K562 (cell line): Measurements from ENCODE around the gene GDF11. TPM values are rescaled to one million over a fixed set of nuclear protein-coding genes. Genes with fewer than 3 reads are reported as not detected.
A peak's percentile ranks its signal among the peaks of the same experiment; 100 is the strongest.

Experiments used
- ARID1B ChIP-seq: fragments of 450-650 bp; IDR thresholded peaks from 2 replicates; pipeline ENCODE4 v1.6.1; 2016; ENCODE audit warnings: antibody characterized with exemption, mild to moderate bottlenecking, inconsistent platforms
- ATF7 ChIP-seq: fragments of 450-650 bp; IDR thresholded peaks from 2 replicates; pipeline ENCODE4 v1.7.1; 2014; ENCODE audit warnings: mild to moderate bottlenecking, moderate library complexity
- BHLHE40 ChIP-seq: IDR thresholded peaks from 2 replicates; pipeline ENCODE4 v1.6.1; 2011; ENCODE audit warnings: low read length, improper control_type of control experiment
- EGR1 ChIP-seq: fragments of 450-650 bp; conservative IDR thresholded peaks from 2 replicates; pipeline ENCODE4 v1.6.1; 2017; ENCODE audit warnings: mild to moderate bottlenecking
- ETV1 ChIP-seq: fragments of 450-650 bp; conservative IDR thresholded peaks from 2 replicates; pipeline ENCODE4 v1.6.1; 2016; ENCODE audit warnings: missing genetic modification characterization, control low read depth, low read depth, missing compliant biosample characterization
- FIP1L1 ChIP-seq: fragments of 200-400 bp; formaldehyde crosslinking; IDR thresholded peaks from 2 replicates; pipeline ENCODE4 v1.6.1; 2018; ENCODE audit warnings: mild to moderate bottlenecking, low read depth, low read length; ENCODE audit not compliant: poor library complexity, severe bottlenecking
- MAFK ChIP-seq: IDR thresholded peaks from 2 replicates; pipeline ENCODE4 v1.6.1; 2011; ENCODE audit warnings: low read length, improper control_type of control experiment
- MITF ChIP-seq: IDR thresholded peaks from 2 replicates; pipeline ENCODE4 v1.6.1; 2014; ENCODE audit warnings: antibody characterized with exemption
- MYC ChIP-seq, 2 experiments: fragments of 250-450 bp in 1 of 2; sonication (Bioruptor Pico) in 1 of 2; IDR thresholded peaks; 2 replicates each; pipeline versions ENCODE4 v1.5.1 to v1.6.1; 2012 to 2021; ENCODE audit warnings: low read depth in 2 of 2, borderline replicate concordance in 1 of 2, improper control_type of control experiment in 1 of 2, low read length in 1 of 2, mild to moderate bottlenecking in 1 of 2, moderate library complexity in 1 of 2
- PHB ChIP-seq: fragments of 250-450 bp; sonication (Bioruptor Pico); IDR thresholded peaks from 2 replicates; pipeline ENCODE4 v1.5.0; 2021
- RFX5 ChIP-seq: IDR thresholded peaks from 2 replicates; pipeline ENCODE4 v1.6.1; 2011; ENCODE audit warnings: low read depth, mild to moderate bottlenecking, improper control_type of control experiment, low read length
- SMC3 ChIP-seq: conservative IDR thresholded peaks from 2 replicates; pipeline ENCODE4 v1.6.1; 2011; ENCODE audit warnings: low read depth, low read length, improper control_type of control experiment; ENCODE audit not compliant: insufficient read depth
- SPI1 ChIP-seq: IDR thresholded peaks from 2 replicates; pipeline ENCODE4 v1.6.1; 2011; ENCODE audit warnings: low read depth, low read length, control low read depth, borderline replicate concordance
- STAT6 ChIP-seq: sonication (generic); formaldehyde crosslinking; IDR thresholded peaks from 2 replicates; pipeline ENCODE4 v1.8.1; 2023; ENCODE audit warnings: mild to moderate bottlenecking, missing genetic modification reagents
- TCF3 ChIP-seq: sonication (generic); formaldehyde crosslinking; IDR thresholded peaks from 2 replicates; pipeline ENCODE4 v1.4.0; 2020; ENCODE audit warnings: mild to moderate bottlenecking, missing genetic modification reagents
- TCF7L2 ChIP-seq: fragments of 150-350 bp; IDR thresholded peaks from 2 replicates; pipeline ENCODE4 v1.6.1; 2016; ENCODE audit warnings: low read depth, mild to moderate bottlenecking, low read length, moderate library complexity
- U2AF2 ChIP-seq: fragments of 200-400 bp; formaldehyde crosslinking; optimal IDR thresholded peaks from 2 replicates; pipeline ENCODE3; 2017; ENCODE audit warnings: low read depth, mild to moderate bottlenecking, low read length
- VEZF1 ChIP-seq: fragments of 200-800 bp; sonication (Bioruptor generic); IDR thresholded peaks from 2 replicates; pipeline ENCODE4 v1.6.1; 2017; ENCODE audit warnings: missing genetic modification characterization, missing compliant biosample characterization
- ZNF263 ChIP-seq: sonication (generic); formaldehyde crosslinking; IDR thresholded peaks from 2 replicates; pipeline ENCODE4 v1.8.0; 2022; ENCODE audit warnings: mild to moderate bottlenecking, missing genetic modification reagents, borderline replicate concordance
- ZNF311 ChIP-seq: fragments of 250-450 bp; sonication (Bioruptor Pico); IDR thresholded peaks from 2 replicates; pipeline ENCODE4 v1.4.0; 2020; ENCODE audit warnings: mild to moderate bottlenecking, moderate library complexity
- ZNF740 ChIP-seq, 3 experiments: fragments of 200-800 bp in 1 of 3; sonication (Bioruptor generic) in 1 of 3; sonication (generic) in 1 of 3; formaldehyde crosslinking in 1 of 3; IDR thresholded peaks; 2 replicates each; pipeline versions ENCODE4 v1.6.1 to v1.8.0; 2016 to 2022; ENCODE audit warnings: mild to moderate bottlenecking in 2 of 3, missing compliant biosample characterization in 2 of 3, missing genetic modification characterization in 2 of 3, missing genetic modification reagents in 1 of 3
- polyA plus RNA-seq, 8 experiments: library from polyadenylated mRNA; depleted of rRNA in 4 of 8; stranded (reverse) in 5 of 8; unstranded in 3 of 8; fragments of >200 nt; fragmentation: Nextera tagmentation in 2 of 8; fragmentation: Illumina TruSeq in 1 of 8; extraction: Ambion mirVana in 2 of 8; extraction: Trizol in 1 of 8; gene quantifications; 2 replicates each; pipeline versions ENCODE4 v1.2.1 to v1.2.3, GENCODE V29; 2011 to 2014; ENCODE audit warnings: inconsistent platforms in 1 of 8, missing spikeins in 1 of 8
- total RNA-seq, 7 experiments: library from RNA; depleted of rRNA in 6 of 7; stranded (reverse); fragments of >200 nt in 6 of 7; fragmentation: Illumina TruSeq in 2 of 7; extraction: Trizol in 2 of 7; gene quantifications; 2 replicates each; pipeline versions ENCODE4 v1.2.1 to v1.2.3, GENCODE V29; 2011 to 2021; ENCODE audit warnings: low replicate concordance in 1 of 7

GDF11 gene
- total and polyA plus RNA-seq, 9 of the 15 experiments (the other 6 are each of a cell fraction or from before 2014, with no cell fraction given): 1.4 to 15.7 (median 4.8) TPM

- TF ChIP-seq PHB (CRISPR knock-in tag) (no peak), TCF7L2 (no peak), U2AF2 (no peak), ZNF311 (CRISPR knock-in tag) (no peak), MITF (peak; percentile 95), SPI1 (no peak), RFX5 (no peak), FIP1L1 (no peak), MAFK (no peak), BHLHE40 (peak; percentile 88), TCF3 (CRISPR knock-in tag) (peak; percentile 40; the same call in 1 of the 2 replicates), ARID1B (peak; percentile 67), ZNF740 (CRISPR knock-in tag; IDR thresholded peaks at IDR 0.05) (no peak), ZNF740 (tag; IDR thresholded peaks at IDR 0.05) (0 out of 4 replicates have a peak, but pooled peaks of 1 of the 2 experiments have one; percentile 3), SMC3 (no peak), ETV1 (tag) (peak; percentile 81), ATF7 (peak; percentile 48), MYC (IDR thresholded peaks at IDR 0.05; ENCODE audit: low read depth, low read length) (peak; percentile 31; the same call in 1 of the 2 replicates), MYC (CRISPR knock-in tag; IDR thresholded peaks at IDR 0.05; ENCODE audit: borderline replicate concordance, low read depth) (no peak), STAT6 (CRISPR knock-in tag) (no peak), ZNF263 (CRISPR knock-in tag) (peak; percentile 81), VEZF1 (CRISPR knock-in tag) (peak; percentile 78; the same call in 1 of the 2 replicates), EGR1 (peak; percentile 87)
Measured at GRCh38 chr12:55727643-55728185, 15.2 kb upstream of the GDF11 start (continued).
